Measurements from ENCODE around the gene EPB41L2. TPM values are rescaled to one million over a fixed set of nuclear protein-coding genes. Genes with fewer than 3 reads are reported as not detected.

Gene EPB41L2
- total RNA-seq, 1 experiment from 2014 or later: 17.5 TPM

GRCh38 chr6:130796313-130796905 lies 266.6 kb downstream of the EPB41L2 start:
- peak; percentile 74 for DNase-seq (ENCODE audit: low spot score)

DNA sequence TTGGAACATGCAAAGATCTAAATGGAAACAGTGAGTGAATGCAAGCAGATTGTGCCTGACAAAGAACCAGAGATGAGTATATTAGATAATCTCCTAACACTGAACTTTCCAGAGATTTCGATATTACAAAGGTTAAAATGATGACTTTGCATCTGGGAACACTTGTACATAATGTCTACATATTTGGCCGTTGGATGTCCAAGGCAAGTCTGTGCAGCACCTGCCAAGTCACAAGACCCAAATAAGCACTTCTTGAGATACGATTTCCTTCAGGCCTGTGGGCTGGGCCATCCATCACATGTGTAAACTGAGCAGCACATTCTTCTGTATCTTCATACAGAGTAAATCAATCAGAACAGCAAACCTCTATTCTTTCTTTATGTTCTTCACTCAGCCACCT lies 268.3 kb downstream of the EPB41L2 start:
- no peak for DNase-seq (ENCODE audit: low spot score)

DNA sequence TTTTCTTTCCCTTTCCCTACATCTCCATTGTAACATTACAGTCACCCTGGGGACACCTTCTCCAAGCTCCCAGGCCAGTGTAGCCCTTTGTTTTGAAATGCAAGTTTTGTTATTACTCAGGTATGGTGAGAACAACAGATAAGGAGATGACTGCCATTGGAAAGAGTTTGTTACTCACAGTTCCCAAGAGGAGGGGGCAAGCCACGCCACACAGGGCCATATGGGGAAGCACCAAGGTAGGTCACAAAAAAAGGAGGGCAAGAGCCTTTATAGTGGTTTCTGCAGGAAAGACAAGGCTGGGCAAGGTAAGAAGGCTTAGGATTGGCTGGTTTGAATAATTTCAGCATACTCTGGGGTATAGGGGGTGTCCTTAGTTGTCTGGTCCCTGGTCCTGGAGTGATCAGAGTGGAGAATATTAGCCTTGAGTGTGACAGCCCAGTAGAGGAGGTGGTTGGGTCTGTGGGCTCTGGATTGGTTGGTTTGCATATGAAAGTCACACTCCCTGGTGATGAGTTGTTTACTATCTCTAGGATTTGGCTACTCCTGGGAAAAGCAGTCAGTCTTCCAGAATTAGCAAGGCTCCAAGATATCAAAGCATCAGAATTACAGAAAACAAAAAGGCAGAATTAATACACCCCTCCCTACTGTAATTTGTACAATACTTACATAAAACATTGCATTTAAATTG lies 268.9 kb downstream of the EPB41L2 start:
- no peak for DNase-seq (ENCODE audit: low spot score)

Other genes starting within 250 kb of the EPB41L2 start
- gene SMLR1, start 235.8 kb downstream of the EPB41L2 start, total RNA-seq (2014; rRNA removed; shearing (Covaris generic)): not detected in 2 replicates
- gene AKAP7, start 72.2 kb upstream of the EPB41L2 start, total RNA-seq (2014; rRNA removed; shearing (Covaris generic)): 7.0 and 7.9 TPM in 2 replicates